ENCODE results near the gene CAPN2.

DNA sequence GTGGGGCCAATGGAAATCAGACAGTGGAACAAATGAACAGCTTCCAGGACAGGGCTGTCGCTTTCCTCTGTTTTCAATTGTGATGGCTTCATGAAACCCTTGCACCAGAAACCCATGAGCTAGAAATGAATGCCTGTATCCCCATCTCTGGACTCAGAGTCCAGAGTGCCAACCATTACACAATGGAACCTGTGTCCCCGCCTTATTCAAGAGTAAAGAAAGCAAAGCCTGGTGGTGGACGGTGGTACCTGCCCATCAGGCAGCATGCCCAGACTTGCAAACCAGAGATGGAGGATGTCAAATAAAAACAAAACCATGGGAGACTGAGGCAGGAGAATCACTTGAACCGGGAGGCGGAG is 4.4 kb upstream of the CAPN2 start:
- no peak for TF ChIP-seq POLR2A (IDR thresholded peaks at IDR 0.05)
- TF ChIP-seq, protein P1, sequence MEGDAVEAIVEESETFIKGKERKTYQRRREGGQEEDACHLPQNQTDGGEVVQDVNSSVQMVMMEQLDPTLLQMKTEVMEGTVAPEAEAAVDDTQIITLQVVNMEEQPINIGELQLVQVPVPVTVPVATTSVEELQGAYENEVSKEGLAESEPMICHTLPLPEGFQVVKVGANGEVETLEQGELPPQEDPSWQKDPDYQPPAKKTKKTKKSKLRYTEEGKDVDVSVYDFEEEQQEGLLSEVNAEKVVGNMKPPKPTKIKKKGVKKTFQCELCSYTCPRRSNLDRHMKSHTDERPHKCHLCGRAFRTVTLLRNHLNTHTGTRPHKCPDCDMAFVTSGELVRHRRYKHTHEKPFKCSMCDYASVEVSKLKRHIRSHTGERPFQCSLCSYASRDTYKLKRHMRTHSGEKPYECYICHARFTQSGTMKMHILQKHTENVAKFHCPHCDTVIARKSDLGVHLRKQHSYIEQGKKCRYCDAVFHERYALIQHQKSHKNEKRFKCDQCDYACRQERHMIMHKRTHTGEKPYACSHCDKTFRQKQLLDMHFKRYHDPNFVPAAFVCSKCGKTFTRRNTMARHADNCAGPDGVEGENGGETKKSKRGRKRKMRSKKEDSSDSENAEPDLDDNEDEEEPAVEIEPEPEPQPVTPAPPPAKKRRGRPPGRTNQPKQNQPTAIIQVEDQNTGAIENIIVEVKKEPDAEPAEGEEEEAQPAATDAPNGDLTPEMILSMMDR (IDR thresholded peaks at IDR 0.05) = no peak
